Cerebellar nuclear complex (tissue), 1 donor: ENCODE measurements around the gene YOD1.

ENCODE experiments used
- DNase-seq, 2 experiments: peaks; one replicate each; lab custom pipeline; 2025; lab: John Stamatoyannopoulos, UW

YOD1 gene

GRCh38 chr1:207051191-207051943, at the start of gene YOD1:
TSS of gene YOD1 (minus strand) at chr1:207051208. CDS start at chr1:207051030, 178 bp downstream.
- DNase-seq, result no peak

- no peak for DNase-seq
Observed at GRCh38 chr1:207097871-207098324, 46.9 kb upstream of the YOD1 start.

- DNase-seq, result no peak
Observed at GRCh38 chr1:207093944-207094343, 42.9 kb upstream of the YOD1 start.

GRCh38 chr1:207091200-207091908, 40.3 kb upstream of the YOD1 start:
- DNase-seq, result no peak

GRCh38 chr1:207089627-207090355, 38.8 kb upstream of the YOD1 start:
- DNase-seq, result no peak

GRCh38 chr1:207088701-207089626, 38.0 kb upstream of the YOD1 start, which contains the start of gene C4BPB:
TSS of gene C4BPB (plus strand) at chr1:207088860. CDS start at chr1:207089532, 672 bp downstream.
- no peak for DNase-seq

- no peak for DNase-seq
Observed at GRCh38 chr1:207088161-207088560, 37.2 kb upstream of the YOD1 start.

GRCh38 chr1:207085887-207086286, 34.9 kb upstream of the YOD1 start:
- no peak for DNase-seq

- DNase-seq, result peak in 1 of 2 experiments; percentile 0
Observed at GRCh38 chr1:207084701-207085180, 33.7 kb upstream of the YOD1 start.

GRCh38 chr1:207084232-207084631, 33.2 kb upstream of the YOD1 start:
- no peak for DNase-seq

- no peak for DNase-seq
Observed at GRCh38 chr1:207081806-207082205, 30.8 kb upstream of the YOD1 start.

- DNase-seq, result no peak
Observed at GRCh38 chr1:207081088-207081487, 30.1 kb upstream of the YOD1 start.

- DNase-seq, result no peak
Observed at GRCh38 chr1:207079706-207080241, 28.8 kb upstream of the YOD1 start.

- no peak for DNase-seq
Observed at GRCh38 chr1:207078578-207079132, 27.6 kb upstream of the YOD1 start.

- DNase-seq, result peak in 1 of 2 experiments; percentile 47
Observed at GRCh38 chr1:207077470-207078377, 26.7 kb upstream of the YOD1 start.

GRCh38 chr1:207077012-207077411, 26.0 kb upstream of the YOD1 start:
- no peak for DNase-seq

GRCh38 chr1:207076181-207076955, 25.4 kb upstream of the YOD1 start:
- DNase-seq, result no peak

GRCh38 chr1:207073906-207074820, 23.2 kb upstream of the YOD1 start:
- DNase-seq, result no peak
